ENCODE data around the gene MCC.
"Not testable (repeated sequence)": the region's sequence is repeated elsewhere in the genome, so short reads cannot be mapped to it uniquely, and the experiment has no call there.

DNA sequence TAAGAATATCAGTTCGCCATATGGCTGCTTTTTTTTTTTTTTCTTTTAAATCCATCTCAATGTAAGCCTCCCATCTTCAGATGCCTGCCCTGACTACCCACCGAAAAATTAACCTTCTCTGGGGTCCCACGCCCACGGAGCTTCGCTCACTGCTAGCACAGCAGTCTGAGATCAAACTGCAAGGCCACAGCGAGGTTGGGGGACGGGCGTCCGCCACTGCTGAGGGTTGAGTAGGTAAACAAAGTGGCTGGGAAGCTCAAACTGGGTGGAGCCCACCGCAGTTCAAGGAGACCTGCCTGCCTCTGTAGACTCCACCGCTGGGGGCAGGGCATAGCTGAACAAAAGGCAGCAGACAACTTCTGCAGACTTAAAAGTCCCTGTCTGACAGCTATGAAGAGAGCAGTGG lies 414.6 kb downstream of the MCC start:
- TF ChIP-seq SP1 (IDR thresholded peaks at IDR 0.05); FOXM1 (IDR thresholded peaks at IDR 0.05; ENCODE audit: borderline replicate concordance); ARNT (IDR thresholded peaks at IDR 0.05); CTBP1 (IDR thresholded peaks at IDR 0.05; ENCODE audit: borderline replicate concordance); FOXK2 (IDR thresholded peaks at IDR 0.05); LEF1 (IDR thresholded peaks at IDR 0.05; ENCODE audit: borderline replicate concordance): not testable (repeated sequence)
